GM06990 (cell line): Measurements from ENCODE around the gene CEP152.
A peak's percentile ranks its signal among the peaks of the same experiment; 100 is the strongest.

ENCODE experiments used
- DNase-seq: peaks from one replicate; pipeline ENCODE4 v3.0.0-alpha.2; 2011; ENCODE audit not compliant: insufficient read length; ENCODE audit errors: extremely low read depth
- H3K27me3 ChIP-seq: replicated peaks from 2 replicates; pipeline ENCODE4 v1.6.0; 2011; ENCODE audit warnings: low read length; ENCODE audit not compliant: control insufficient read depth, insufficient read depth
- H3K36me3 ChIP-seq: 2 replicates; pipeline ENCODE4 v1.5.1; 2011; ENCODE audit warnings: low read length; ENCODE audit not compliant: control insufficient read depth, insufficient read depth
- H3K4me3 ChIP-seq: replicated peaks from 2 replicates; pipeline ENCODE4 v1.5.1; 2011; ENCODE audit warnings: low read depth, mild to moderate bottlenecking, control low read depth, low read length
- CTCF ChIP-seq: IDR thresholded peaks from 2 replicates; pipeline ENCODE4 v1.5.1; 2011; ENCODE audit warnings: low read length, control low read depth, mild to moderate bottlenecking, inconsistent platforms; ENCODE audit not compliant: insufficient read depth, poor library complexity, severe bottlenecking

Gene CEP152

DNA sequence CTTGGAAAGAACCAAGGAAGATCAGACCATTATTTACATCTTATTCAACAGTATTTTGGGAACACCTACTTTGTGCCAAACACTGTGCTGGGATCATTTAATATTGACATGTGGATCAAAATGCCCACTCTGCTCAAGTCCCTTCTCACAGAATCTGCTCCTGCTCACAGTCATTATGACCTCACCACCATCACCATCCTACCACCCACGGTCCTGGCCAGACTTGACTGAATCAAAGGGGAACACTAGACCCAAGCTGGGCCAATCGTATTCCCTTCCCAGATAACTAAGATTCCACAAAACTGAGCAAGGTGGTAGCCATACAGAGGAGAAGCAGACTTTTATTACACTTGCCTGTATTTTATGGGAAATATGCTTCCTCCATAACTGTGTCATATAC, 3.4 kb upstream of the CEP152 start:
- Histone ChIP-seq H3K4me3 (no peak overlapping the region), H3K27me3 (no peaks in the 10 kb centered on the region), H3K36me3 (no peaks in the 10 kb centered on the region)
- DNase-seq: no peak
- TF ChIP-seq CTCF: no peak

GRCh38 chr15:48811325-48811958, 573 bp upstream of the CEP152 start:
- DNase-seq: no peak
- no peaks in the 10 kb centered on the region for H3K36me3 ChIP-seq

GRCh38 chr15:48806151-48806550, 4.7 kb downstream of the CEP152 start:
- H3K27me3 ChIP-seq: no peaks in the 10 kb centered on the region
- H3K36me3 ChIP-seq: no peaks in the 10 kb centered on the region
- no peak for TF ChIP-seq CTCF
- H3K4me3 ChIP-seq: no peak overlapping the region
- no peak for DNase-seq

More at GRCh38 chr15:48811325-48811958, 573 bp upstream of the CEP152 start:
- TF ChIP-seq CTCF: peak; percentile 10
- Histone ChIP-seq H3K27me3 (no peaks in the 10 kb centered on the region), H3K4me3 (peak overlapping the region; percentile 71)

DNA sequence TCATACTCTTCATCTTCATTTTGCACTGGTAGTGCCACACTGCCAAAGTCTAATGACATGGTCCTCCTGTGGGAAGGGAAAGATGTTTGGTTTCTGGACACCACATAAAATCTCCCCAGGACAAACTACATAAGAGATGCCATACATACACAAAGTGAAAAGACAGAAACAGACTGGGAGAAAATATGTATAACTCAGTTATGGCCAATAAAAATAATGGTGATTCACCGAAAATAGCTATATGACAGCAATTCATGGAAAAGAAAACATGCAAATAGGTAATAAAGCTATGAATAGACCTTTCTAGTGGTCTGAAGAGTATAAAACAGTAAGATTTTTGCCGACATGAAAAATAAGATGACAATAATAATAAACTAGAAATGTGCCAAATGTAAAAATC, 5.3 kb downstream of the CEP152 start:
- TF ChIP-seq CTCF: no peak

DNA sequence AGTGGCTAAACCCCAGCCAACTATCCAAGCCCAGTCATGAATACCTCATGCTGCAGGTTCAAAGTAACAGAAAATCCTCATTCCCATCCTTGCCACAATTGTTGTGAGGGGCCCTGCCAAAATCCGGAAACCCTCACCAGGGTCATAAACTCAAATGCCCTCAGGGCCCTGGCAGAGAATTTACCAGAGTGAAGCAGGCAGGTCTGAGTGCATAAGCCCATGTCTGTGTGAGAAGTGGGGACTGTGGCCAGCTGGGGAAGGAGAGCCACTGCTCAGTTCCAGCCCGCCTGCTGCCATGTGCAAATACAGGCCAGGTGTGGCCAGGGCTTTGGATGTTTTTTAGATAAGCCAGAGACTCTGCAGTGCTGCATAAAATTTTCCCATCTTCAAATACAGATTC, 7.0 kb downstream of the CEP152 start:
- DNase-seq: no peak
- no peaks in the 10 kb centered on the region for H3K36me3 ChIP-seq
- H3K4me3 ChIP-seq: no peak overlapping the region
- H3K27me3 ChIP-seq: no peaks in the 10 kb centered on the region
- no peak for TF ChIP-seq CTCF

More for the DNA sequence above, 5.3 kb downstream of the CEP152 start:
- Histone ChIP-seq H3K36me3 (no peaks in the 10 kb centered on the region), H3K27me3 (no peaks in the 10 kb centered on the region), H3K4me3 (no peak overlapping the region)
- DNase-seq: no peak

DNA sequence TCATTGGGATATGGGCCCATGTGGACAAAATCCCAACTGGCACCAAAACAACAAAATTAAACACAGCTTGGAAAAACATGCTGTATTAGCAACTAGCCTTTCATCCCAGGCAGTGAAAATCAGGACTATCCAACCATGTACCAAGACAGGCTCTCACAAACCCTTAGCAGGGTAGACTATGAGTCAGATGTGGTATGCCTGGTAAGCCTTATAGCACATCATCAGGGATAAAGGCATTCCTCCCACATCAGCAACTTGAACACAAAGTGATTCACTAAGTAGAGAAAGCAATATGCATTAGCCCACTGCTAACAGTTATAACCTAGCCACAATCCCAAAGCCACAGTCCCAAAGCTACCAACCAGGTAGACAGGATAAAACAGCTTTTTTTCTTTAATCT, 8.0 kb downstream of the CEP152 start:
- no peak for DNase-seq
- Histone ChIP-seq H3K36me3 (no peaks in the 10 kb centered on the region), H3K4me3 (no peak overlapping the region), H3K27me3 (no peaks in the 10 kb centered on the region)
- TF ChIP-seq CTCF: no peak
